DOHH2 (cell line): Measurements from ENCODE around the gene WDR45.
A peak's percentile ranks its signal among the peaks of the same experiment; 100 is the strongest.
"Not testable (repeated sequence)": the region's sequence is repeated elsewhere in the genome, so short reads cannot be mapped to it uniquely, and the experiment has no call there.

Experiments used
- H3F3A ChIP-seq: fragments of 200-600 bp; sonication (generic), shearing (Covaris generic); 2 replicates; pipeline ENCODE4 v1.6.0; 2016; ENCODE audit warnings: antibody characterized with exemption, mild to moderate bottlenecking; ENCODE audit not compliant: control insufficient read depth, insufficient read depth
- H3K27ac ChIP-seq: fragments of 200-600 bp; sonication (generic); 2 replicates; pipeline ENCODE4 v1.5.1; 2014; ENCODE audit warnings: low read depth, mild to moderate bottlenecking, low read length, moderate library complexity
- H3K27me3 ChIP-seq: fragments of 200-600 bp; sonication (generic); 2 replicates; pipeline ENCODE4 v1.6.1; 2014; ENCODE audit warnings: mild to moderate bottlenecking, low read length, mixed read lengths; ENCODE audit not compliant: control insufficient read depth
- H3K36me3 ChIP-seq: fragments of 200-600 bp; sonication (generic); 2 replicates; pipeline ENCODE4 v1.6.1; 2014; ENCODE audit warnings: mild to moderate bottlenecking, low read length, moderate library complexity, mixed read lengths; ENCODE audit not compliant: control insufficient read depth
- H3K4me1 ChIP-seq: fragments of 200-600 bp; sonication (generic); 2 replicates; pipeline ENCODE4 v1.6.1; 2014; ENCODE audit warnings: mild to moderate bottlenecking, low read length, mixed read lengths; ENCODE audit not compliant: control insufficient read depth
- H3K4me2 ChIP-seq: fragments of 200-600 bp; sonication (generic); 2 replicates; pipeline ENCODE4 v1.6.0; 2014; ENCODE audit warnings: mild to moderate bottlenecking, low read length, moderate library complexity
- H3K4me3 ChIP-seq: fragments of 200-600 bp; sonication (generic); 2 replicates; pipeline ENCODE4 v1.5.1; 2014; ENCODE audit warnings: mild to moderate bottlenecking, low read length, mixed read lengths
- H3K79me2 ChIP-seq: fragments of 200-600 bp; sonication (generic); 2 replicates; pipeline ENCODE4 v1.6.1; 2014; ENCODE audit warnings: mild to moderate bottlenecking, low read length, mixed read lengths; ENCODE audit not compliant: control insufficient read depth
- H3K9me2 ChIP-seq: fragments of 200-600 bp; sonication (generic); replicated peaks from 2 replicates; pipeline ENCODE4 v1.6.1; 2014; ENCODE audit warnings: mild to moderate bottlenecking, low read length, mixed read lengths; ENCODE audit not compliant: control insufficient read depth
- H3K9me3 ChIP-seq: fragments of 200-600 bp; sonication (generic); 2 replicates; pipeline ENCODE4 v1.6.1; 2014; ENCODE audit warnings: antibody characterized with exemption, low read length, mixed read lengths; ENCODE audit not compliant: control insufficient read depth, insufficient read depth
- H4K20me1 ChIP-seq: fragments of 200-600 bp; sonication (generic); 2 replicates; pipeline ENCODE4 v1.6.0; 2014; ENCODE audit warnings: low read depth, mild to moderate bottlenecking, antibody characterized with exemption, low read length, moderate library complexity; ENCODE audit not compliant: control insufficient read depth, insufficient read depth
- CTCF ChIP-seq: fragments of 200-600 bp; sonication (generic); IDR thresholded peaks from one replicate; pipeline ENCODE4 v1.5.1; 2014; ENCODE audit warnings: antibody characterized with exemption, mild to moderate bottlenecking, low read depth, low read length; ENCODE audit not compliant: poor library complexity, severe bottlenecking
- EZH2phosphoT487 ChIP-seq: fragments of 200-600 bp; sonication (generic); IDR thresholded peaks from 2 replicates; pipeline ENCODE4 v1.6.1; 2017; ENCODE audit warnings: borderline replicate concordance, mild to moderate bottlenecking, antibody characterized with exemption, low read length, moderate library complexity, mixed read lengths

Gene WDR45

DNA sequence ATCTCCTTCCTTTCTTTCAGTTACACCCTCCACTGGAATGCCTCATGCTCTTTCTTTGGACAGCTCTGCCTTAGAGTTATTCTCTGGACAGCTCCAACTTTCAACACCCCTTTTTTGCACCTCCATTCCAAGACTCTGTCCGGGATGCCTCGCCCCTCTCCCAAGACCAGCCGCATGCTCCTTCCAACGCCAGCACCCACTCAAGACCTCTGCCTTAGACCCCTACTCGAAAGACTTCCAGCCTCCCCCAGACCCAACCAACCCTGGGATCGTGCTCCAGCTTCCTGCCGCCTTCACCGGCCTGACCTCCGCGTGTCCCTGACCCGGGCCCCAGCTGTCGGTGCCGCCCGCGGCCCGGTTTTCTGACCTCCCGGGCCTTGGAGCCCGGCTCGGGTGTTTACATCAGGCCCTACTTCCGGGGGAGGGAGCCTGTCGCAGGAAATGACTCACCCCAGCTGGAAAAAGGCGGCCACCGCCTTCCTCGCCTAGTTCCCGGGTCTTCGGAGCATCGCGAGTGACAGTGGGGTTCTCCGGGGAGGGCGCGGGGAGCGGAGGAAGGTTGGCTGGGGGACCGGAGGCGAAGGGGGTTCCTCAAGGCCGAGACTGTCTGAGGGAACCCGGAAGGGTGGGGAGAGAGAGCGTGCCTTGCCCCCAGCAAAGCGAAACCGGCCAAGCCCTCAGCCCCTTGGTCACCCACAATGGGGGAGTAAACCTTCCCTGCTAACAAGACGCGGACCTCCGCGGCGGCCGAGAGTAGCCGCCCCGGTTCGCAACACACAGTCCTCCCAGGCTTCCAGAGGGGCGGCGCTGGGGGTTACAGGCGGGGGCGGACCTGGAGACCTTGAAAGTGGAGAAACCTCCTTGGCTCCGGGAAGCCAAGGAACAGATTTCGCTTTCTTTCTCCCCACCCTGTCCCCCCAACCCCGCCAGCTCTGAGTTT, at the start of gene WDR45:
TSS of gene WDR45 (minus strand) at position 399 of the 940 bp plus-strand sequence. CDS start 1,792 bp downstream, outside the sequence.
- Histone ChIP-seq H3K9me2 (no peaks in the 10 kb centered on the region), H3K36me3 (no peaks in the 10 kb centered on the region), H3K4me2 (peak within 1 kb of the TSS; percentile 78), H3K79me2 (no peaks in the 10 kb centered on the region), H4K20me1 (no peaks in the 10 kb centered on the region), H3K4me3 (peak within 1 kb of the TSS; percentile 80), H3K27me3 (no peaks in the 10 kb centered on the region), H3K9me3 (no peaks in the 10 kb centered on the region), H3K27ac (peak within 1 kb of the TSS; percentile 16; the same call in 1 of the 2 replicates), H3K4me1 (peaks cover 6% of the 10 kb centered on the region), H3F3A (no peaks in the 10 kb centered on the region)
- no peak for TF ChIP-seq EZH2phosphoT487
- no peak for TF ChIP-seq CTCF

DNA sequence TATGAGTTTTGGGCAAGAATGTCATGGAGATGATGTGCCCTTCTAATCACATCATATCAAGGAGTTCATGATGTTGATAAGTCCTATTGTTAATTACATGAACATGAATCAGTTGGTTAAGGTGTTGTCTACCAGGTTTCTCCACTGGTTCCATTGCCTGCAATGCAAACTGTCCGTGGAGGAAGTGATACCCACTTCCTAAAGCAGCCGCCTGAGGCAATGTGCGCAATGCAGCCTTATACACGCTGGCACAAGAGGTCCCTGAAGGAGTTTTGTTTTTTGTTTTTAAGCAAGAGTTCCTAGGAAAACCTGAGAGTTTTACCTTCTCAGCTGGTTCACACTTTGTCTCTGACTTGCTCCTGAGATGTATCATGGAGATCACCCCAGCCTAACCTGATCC, 49.7 kb upstream of the WDR45 start:
- Histone ChIP-seq H3K9me3 (no peaks in the 10 kb centered on the region), H3K9me2 (no peaks in the 10 kb centered on the region), H3K36me3 (no peaks in the 10 kb centered on the region), H3K4me1 (no peaks in the 10 kb centered on the region), H3K27me3 (no peaks in the 10 kb centered on the region), H3K4me3 (no peak overlapping the region), H4K20me1 (no peaks in the 10 kb centered on the region), H3F3A (no peaks in the 10 kb centered on the region), H3K27ac (no peak overlapping the region), H3K4me2 (no peak overlapping the region), H3K79me2 (no peaks in the 10 kb centered on the region)
- TF ChIP-seq CTCF = no peak
- TF ChIP-seq EZH2phosphoT487 = no peak

DNA sequence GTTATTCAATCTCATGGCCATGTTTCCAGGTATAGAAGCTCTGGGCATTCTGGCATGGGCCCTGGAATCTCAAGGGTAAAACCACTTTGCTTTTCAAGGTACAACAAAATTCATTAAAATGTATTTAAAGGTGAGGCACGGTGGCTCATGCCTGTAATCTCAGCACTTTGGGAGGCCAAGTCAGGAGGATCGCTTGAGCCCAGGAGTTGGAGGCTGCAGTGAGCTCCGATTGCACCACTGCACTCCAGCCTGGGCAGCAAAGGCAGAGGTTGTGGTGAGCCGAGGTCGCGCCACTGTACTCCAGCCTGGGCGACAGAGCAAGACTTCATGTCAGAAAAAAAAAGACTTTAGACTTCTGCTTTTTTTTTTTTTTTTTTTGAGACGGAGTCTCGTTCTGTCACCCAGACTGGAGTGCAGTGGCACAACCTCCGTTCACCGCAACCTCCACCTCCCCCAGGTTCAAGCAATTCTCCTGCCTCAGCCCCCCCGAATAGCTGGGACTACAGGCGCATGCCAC, 48.1 kb upstream of the WDR45 start:
- H3K27me3 ChIP-seq, H3K9me3 ChIP-seq, H3K36me3 ChIP-seq, H3K4me3 ChIP-seq, H3K27ac ChIP-seq, H3K4me1 ChIP-seq, H3F3A ChIP-seq, H3K4me2 ChIP-seq, H4K20me1 ChIP-seq, H3K9me2 ChIP-seq, H3K79me2 ChIP-seq: not testable (repeated sequence)

GRCh38 chrX:49122499-49122898, 42.8 kb upstream of the WDR45 start:
- Histone ChIP-seq H3K27ac (no peak overlapping the region), H3K9me2 (no peaks in the 10 kb centered on the region), H3K9me3 (no peaks in the 10 kb centered on the region), H3K36me3 (peaks cover 13% of the 10 kb centered on the region), H3K79me2 (peaks cover 21% of the 10 kb centered on the region), H3K4me3 (peak overlapping the region; percentile 95), H3F3A (no peaks in the 10 kb centered on the region), H4K20me1 (no peaks in the 10 kb centered on the region), H3K4me1 (peaks cover 12% of the 10 kb centered on the region), H3K27me3 (no peaks in the 10 kb centered on the region), H3K4me2 (peak overlapping the region; percentile 83)
- no peak for TF ChIP-seq CTCF
- no peak for TF ChIP-seq EZH2phosphoT487
